Neural progenitor cell (in vitro differentiated cells): ENCODE measurements around the gene C1QTNF3. TPM values are rescaled to one million over a fixed set of nuclear protein-coding genes. Genes with fewer than 3 reads are reported as not detected.

ENCODE experiments used
- DNase-seq: peaks from one replicate; pipeline ENCODE4 v3.0.0-alpha.2; 2016; ENCODE audit warnings: low spot score
- H2AFZ ChIP-seq: fragments of 200-600 bp; sonication (generic); replicated peaks from 2 replicates; pipeline ENCODE4 v1.6.1; 2016; ENCODE audit warnings: antibody characterized with exemption
- H3F3A ChIP-seq: fragments of 200-600 bp; sonication (generic); 2 replicates; pipeline ENCODE4 v1.6.1; 2016; ENCODE audit warnings: antibody characterized with exemption, low read depth
- H3K27ac ChIP-seq: fragments of 200-600 bp; sonication (generic); 2 replicates; pipeline ENCODE4 v1.5.1; 2016; ENCODE audit warnings: mild to moderate bottlenecking
- H3K27me3 ChIP-seq: fragments of 200-600 bp; sonication (generic); 2 replicates; pipeline ENCODE4 v1.6.1; 2016; ENCODE audit warnings: mild to moderate bottlenecking, moderate library complexity
- H3K36me3 ChIP-seq: fragments of 200-600 bp; sonication (generic); 2 replicates; pipeline ENCODE4 v1.5.1; 2016
- H3K4me1 ChIP-seq: fragments of 200-600 bp; sonication (generic); 2 replicates; pipeline ENCODE4 v1.6.1; 2016; ENCODE audit warnings: mixed run types
- H3K4me2 ChIP-seq: fragments of 200-600 bp; sonication (generic); 2 replicates; pipeline ENCODE4 v1.6.1; 2016
- H3K4me3 ChIP-seq: fragments of 200-600 bp; sonication (generic); 2 replicates; pipeline ENCODE4 v1.5.1; 2016
- H3K79me2 ChIP-seq: fragments of 200-600 bp; sonication (generic); 2 replicates; pipeline ENCODE4 v1.6.1; 2016; ENCODE audit warnings: low read depth
- H3K9ac ChIP-seq: fragments of 200-600 bp; sonication (generic); 2 replicates; pipeline ENCODE4 v1.6.1; 2016
- H3K9me3 ChIP-seq: fragments of 200-600 bp; sonication (generic); 2 replicates; pipeline ENCODE4 v1.5.1; 2016; ENCODE audit warnings: low read depth
- H4K20me1 ChIP-seq: fragments of 200-600 bp; sonication (generic); 2 replicates; pipeline ENCODE4 v1.6.1; 2016; ENCODE audit warnings: low read depth
- H3K27ac Mint-ChIP-seq: 3 replicates; pipeline ENCODE4 v1.8.0; 2021; ENCODE audit warnings: mixed read lengths
- H3K27me3 Mint-ChIP-seq: 2 replicates; pipeline ENCODE4 v1.8.0; 2022; ENCODE audit warnings: low read depth, mild to moderate bottlenecking, inconsistent platforms, moderate library complexity, mixed read lengths; ENCODE audit not compliant: insufficient read depth
- H3K36me3 Mint-ChIP-seq: 3 replicates; pipeline ENCODE4 v1.8.0; 2021; ENCODE audit warnings: mixed read lengths
- H3K4me1 Mint-ChIP-seq: 3 replicates; pipeline ENCODE4 v1.8.0; 2021; ENCODE audit warnings: mixed read lengths
- H3K4me3 Mint-ChIP-seq: 3 replicates; pipeline ENCODE4 v1.8.0; 2021; ENCODE audit warnings: mild to moderate bottlenecking, moderate library complexity, mixed read lengths
- H3K9me3 Mint-ChIP-seq: 3 replicates; pipeline ENCODE4 v1.8.0; 2020; ENCODE audit warnings: mixed read lengths
- CTCF ChIP-seq: fragments of 200-600 bp; sonication (generic); IDR thresholded peaks from 2 replicates; pipeline ENCODE4 v1.5.1; 2017; ENCODE audit warnings: antibody characterized with exemption, mild to moderate bottlenecking
- EZH2 ChIP-seq: fragments of 200-600 bp; sonication (generic); IDR thresholded peaks from 2 replicates; pipeline ENCODE4 v1.6.1; 2017; ENCODE audit warnings: antibody characterized with exemption, mild to moderate bottlenecking, moderate library complexity
- EZH2phosphoT487 ChIP-seq: fragments of 200-600 bp; sonication (generic); IDR thresholded peaks from 2 replicates; pipeline ENCODE4 v1.6.1; 2017; ENCODE audit warnings: antibody characterized with exemption
- total RNA-seq: library from RNA; depleted of rRNA; stranded (reverse); fragments of >200 nt; gene quantifications from 2 replicates; pipeline ENCODE4 v1.2.3, GENCODE V29; 2015; ENCODE audit warnings: low replicate concordance

C1QTNF3 gene
- total RNA-seq, 1 donor from 2014 or later: 4.8 TPM

- H3K4me3 ChIP-seq: no peak overlapping the region
- H3F3A ChIP-seq: no peaks in the 10 kb centered on the region
- no peaks in the 10 kb centered on the region for H3K27me3 ChIP-seq
- Mint-ChIP-seq H3K9me3 (peaks cover 5% of the 10 kb centered on the region), H3K27ac (no peak overlapping the region), H3K27me3 (peaks cover 3% of the 10 kb centered on the region), H3K36me3 (peaks cover 2% of the 10 kb centered on the region), H3K4me1 (peaks cover 17% of the 10 kb centered on the region), H3K4me3 (no peak overlapping the region)
- peak; percentile 39 for DNase-seq
- H3K9me3 ChIP-seq: no peaks in the 10 kb centered on the region
- TF ChIP-seq EZH2: no peak
- no peak for TF ChIP-seq CTCF
- no peak for TF ChIP-seq EZH2phosphoT487
- H3K27ac ChIP-seq: no peak overlapping the region
- H3K79me2 ChIP-seq: no peaks in the 10 kb centered on the region
- no peak overlapping the region for H2AFZ ChIP-seq
- H3K9ac ChIP-seq: no peak overlapping the region
- H3K4me1 ChIP-seq: peaks cover 22% of the 10 kb centered on the region
- H4K20me1 ChIP-seq: no peaks in the 10 kb centered on the region
- no peak overlapping the region for H3K4me2 ChIP-seq
- no peaks in the 10 kb centered on the region for H3K36me3 ChIP-seq
These were observed 4.6 kb downstream of the C1QTNF3 start for GRCh38 chr5:34038390-34038789.

- TF ChIP-seq EZH2 (no peak), CTCF (no peak), EZH2phosphoT487 (no peak)
- Histone ChIP-seq H3K9ac (no peak overlapping the region), H3K4me1 (peaks cover 21% of the 10 kb centered on the region), H3F3A (no peaks in the 10 kb centered on the region), H3K9me3 (no peaks in the 10 kb centered on the region), H3K36me3 (no peaks in the 10 kb centered on the region), H3K4me2 (no peak overlapping the region), H3K79me2 (no peaks in the 10 kb centered on the region), H3K27me3 (no peaks in the 10 kb centered on the region), H3K4me3 (no peak overlapping the region), H2AFZ (no peak overlapping the region), H4K20me1 (no peaks in the 10 kb centered on the region), H3K27ac (no peak overlapping the region)
- Mint-ChIP-seq H3K36me3 (peaks cover 2% of the 10 kb centered on the region), H3K27me3 (peaks cover 3% of the 10 kb centered on the region), H3K9me3 (peaks cover 5% of the 10 kb centered on the region), H3K4me3 (no peak overlapping the region), H3K27ac (no peak overlapping the region), H3K4me1 (peaks cover 14% of the 10 kb centered on the region)
- no peak for DNase-seq
These were observed 5.3 kb downstream of the C1QTNF3 start for GRCh38 chr5:34037726-34038125.

- Mint-ChIP-seq H3K36me3 (peaks cover 2% of the 10 kb centered on the region), H3K27me3 (peaks cover 3% of the 10 kb centered on the region), H3K4me3 (no peak overlapping the region), H3K9me3 (peaks cover 5% of the 10 kb centered on the region), H3K27ac (no peak overlapping the region), H3K4me1 (peaks cover 9% of the 10 kb centered on the region)
- no peak overlapping the region for H3K4me2 ChIP-seq
- H3K79me2 ChIP-seq: no peaks in the 10 kb centered on the region
- DNase-seq: no peak
- H3K27ac ChIP-seq: no peak overlapping the region
- no peaks in the 10 kb centered on the region for H3F3A ChIP-seq
- no peak for TF ChIP-seq CTCF
- no peak overlapping the region for H3K9ac ChIP-seq
- no peaks in the 10 kb centered on the region for H4K20me1 ChIP-seq
- no peaks in the 10 kb centered on the region for H3K9me3 ChIP-seq
- no peak overlapping the region for H3K4me3 ChIP-seq
- H3K27me3 ChIP-seq: no peaks in the 10 kb centered on the region
- no peak overlapping the region for H2AFZ ChIP-seq
- peaks cover 13% of the 10 kb centered on the region for H3K4me1 ChIP-seq
- no peaks in the 10 kb centered on the region for H3K36me3 ChIP-seq
These were observed 7.3 kb downstream of the C1QTNF3 start for GRCh38 chr5:34035756-34036155.
